DMS53 treated with DMSO at 0.1 percent for 48 hours (cell line): Measurements from ENCODE around the gene PLEKHN1.
A peak's percentile ranks its signal among the peaks of the same experiment; 100 is the strongest.

Source experiments
- DNase-seq: peaks from one replicate; lab custom pipeline; 2025; ENCODE audit not compliant: unreplicated experiment; lab: John Stamatoyannopoulos, UW

PLEKHN1 gene

DNA sequence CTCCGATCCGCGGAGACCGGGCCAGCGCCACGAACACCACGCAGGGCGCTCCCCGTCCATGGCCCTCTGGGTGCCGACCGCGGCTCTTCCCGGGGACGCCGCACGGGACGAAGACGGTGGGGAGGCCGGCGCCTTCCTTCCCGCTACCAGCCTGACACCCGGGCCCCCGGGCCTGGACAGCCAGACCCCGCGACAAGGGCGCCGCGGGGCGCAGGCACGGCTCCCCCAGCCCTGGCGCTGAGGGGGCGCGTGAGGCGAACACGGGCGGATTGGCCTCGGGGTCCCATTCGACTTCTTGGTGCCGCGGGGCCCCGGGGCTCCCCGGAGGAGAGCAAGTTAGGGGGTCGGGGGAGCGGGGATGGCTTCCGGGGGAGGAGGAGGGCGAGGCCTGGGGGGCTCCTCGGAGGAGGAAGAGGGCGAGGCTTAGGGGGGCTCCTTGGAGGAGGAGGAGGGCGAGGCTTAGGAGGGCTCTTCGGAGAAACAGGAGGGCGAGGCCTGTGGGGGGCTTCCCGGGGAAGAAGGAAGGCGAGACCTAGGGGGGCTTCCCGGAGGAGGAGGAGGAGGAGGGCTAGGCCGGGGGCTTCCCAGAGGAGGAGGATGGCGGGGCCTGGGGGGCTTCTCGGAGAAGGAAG lies 6.4 kb upstream of the PLEKHN1 start:
- no peak for DNase-seq

- peak; percentile 28 for DNase-seq
Observed at GRCh38 chr1:960363-961131, 5.7 kb upstream of the PLEKHN1 start, which contains the start of gene KLHL17. KLHL17 (plus strand) TSS chr1:960584; CDS start chr1:960694, 110 bp downstream.

- no peak for DNase-seq
Observed at GRCh38 chr1:961132-961669, 5.1 kb upstream of the PLEKHN1 start.

- no peak for DNase-seq
Observed at GRCh38 chr1:962381-963300, 3.6 kb upstream of the PLEKHN1 start.

DNA sequence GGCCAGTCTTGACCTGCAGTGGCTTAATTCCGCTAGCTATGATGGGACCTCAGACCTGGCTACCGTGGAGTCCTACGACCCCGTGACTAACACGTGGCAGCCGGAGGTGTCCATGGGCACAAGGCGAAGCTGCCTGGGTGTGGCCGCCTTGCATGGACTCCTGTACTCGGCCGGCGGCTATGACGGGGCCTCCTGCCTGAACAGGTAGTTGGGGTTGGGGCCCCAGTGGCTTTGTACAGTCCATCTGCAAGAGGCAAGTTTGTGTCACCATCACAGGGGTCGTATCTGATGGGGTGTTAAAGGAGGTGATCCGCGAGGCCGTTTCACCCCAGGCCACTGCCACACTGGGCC lies 3.0 kb upstream of the PLEKHN1 start:
- DNase-seq = no peak

GRCh38 chr1:963746-964525 lies 2.3 kb upstream of the PLEKHN1 start:
- no peak for DNase-seq

DNA sequence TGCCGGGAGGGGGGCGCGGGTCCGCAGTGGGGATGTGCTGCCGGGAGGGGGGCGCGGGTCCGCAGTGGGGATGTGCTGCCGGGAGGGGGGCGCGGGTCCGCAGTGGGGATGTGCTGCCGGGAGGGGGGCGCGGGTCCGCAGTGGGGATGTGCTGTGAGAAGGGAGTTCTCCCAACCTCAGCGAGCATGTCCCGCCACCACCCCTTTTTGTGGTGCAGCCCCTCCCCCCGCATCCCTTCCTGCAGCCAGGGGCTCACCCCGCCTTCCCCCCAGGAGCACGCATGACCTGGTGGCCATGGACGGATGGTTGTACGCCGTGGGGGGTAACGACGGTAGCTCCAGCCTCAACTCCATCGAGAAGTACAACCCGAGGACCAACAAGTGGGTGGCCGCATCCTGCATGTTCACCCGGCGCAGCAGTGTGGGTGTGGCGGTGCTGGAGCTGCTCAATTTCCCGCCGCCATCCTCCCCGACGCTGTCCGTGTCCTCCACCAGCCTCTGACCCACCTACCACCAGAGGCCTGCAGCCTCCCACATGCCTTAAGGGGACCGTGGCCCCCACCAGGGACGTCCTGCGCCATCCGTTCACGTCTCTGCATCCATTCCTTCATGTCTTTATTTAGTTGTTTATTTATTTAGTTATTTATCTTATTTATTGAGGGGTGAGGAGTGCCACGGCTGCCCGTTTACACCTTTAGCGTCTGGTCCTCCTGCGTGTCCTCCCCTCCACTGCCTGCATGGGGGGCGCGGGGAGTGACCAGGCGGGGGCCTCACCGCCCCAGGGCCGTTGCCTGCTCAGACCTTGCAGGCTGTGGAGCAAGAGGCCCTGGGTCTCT lies 1.4 kb upstream of the PLEKHN1 start:
- DNase-seq = no peak

- no peak for DNase-seq
Observed at GRCh38 chr1:965526-966134, 652 bp upstream of the PLEKHN1 start.

DNA sequence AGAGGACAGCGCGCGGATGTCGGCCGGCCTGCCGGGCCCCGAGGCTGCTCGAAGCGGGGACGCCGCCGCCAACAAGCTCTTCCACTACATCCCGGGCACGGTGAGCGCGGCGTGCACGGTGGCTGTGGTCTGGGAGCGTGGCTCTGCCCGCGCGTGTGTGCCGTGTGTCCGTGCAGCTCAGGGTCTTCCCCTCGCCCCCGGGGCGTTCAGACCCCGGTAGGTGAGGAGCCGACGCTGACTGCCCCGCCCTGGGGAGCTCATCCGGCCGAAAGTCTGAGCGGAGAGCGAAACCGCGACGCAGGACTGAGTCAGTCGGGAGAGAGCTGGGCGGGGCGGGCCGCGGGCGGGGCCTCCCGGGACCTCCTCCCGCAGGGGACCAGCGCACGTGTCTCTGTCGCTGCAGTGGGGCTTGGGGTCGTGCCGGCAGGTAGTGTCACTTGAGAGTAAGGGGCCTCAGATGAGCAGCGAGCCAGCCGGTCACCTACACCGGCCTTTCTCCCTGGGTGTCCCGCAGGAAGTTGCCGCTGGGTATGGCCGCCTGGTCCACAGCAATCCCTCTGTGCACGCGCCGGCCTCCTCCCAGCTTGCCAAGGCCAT lies 520 bp downstream of the PLEKHN1 start:
- DNase-seq = peak; percentile 45

DNA sequence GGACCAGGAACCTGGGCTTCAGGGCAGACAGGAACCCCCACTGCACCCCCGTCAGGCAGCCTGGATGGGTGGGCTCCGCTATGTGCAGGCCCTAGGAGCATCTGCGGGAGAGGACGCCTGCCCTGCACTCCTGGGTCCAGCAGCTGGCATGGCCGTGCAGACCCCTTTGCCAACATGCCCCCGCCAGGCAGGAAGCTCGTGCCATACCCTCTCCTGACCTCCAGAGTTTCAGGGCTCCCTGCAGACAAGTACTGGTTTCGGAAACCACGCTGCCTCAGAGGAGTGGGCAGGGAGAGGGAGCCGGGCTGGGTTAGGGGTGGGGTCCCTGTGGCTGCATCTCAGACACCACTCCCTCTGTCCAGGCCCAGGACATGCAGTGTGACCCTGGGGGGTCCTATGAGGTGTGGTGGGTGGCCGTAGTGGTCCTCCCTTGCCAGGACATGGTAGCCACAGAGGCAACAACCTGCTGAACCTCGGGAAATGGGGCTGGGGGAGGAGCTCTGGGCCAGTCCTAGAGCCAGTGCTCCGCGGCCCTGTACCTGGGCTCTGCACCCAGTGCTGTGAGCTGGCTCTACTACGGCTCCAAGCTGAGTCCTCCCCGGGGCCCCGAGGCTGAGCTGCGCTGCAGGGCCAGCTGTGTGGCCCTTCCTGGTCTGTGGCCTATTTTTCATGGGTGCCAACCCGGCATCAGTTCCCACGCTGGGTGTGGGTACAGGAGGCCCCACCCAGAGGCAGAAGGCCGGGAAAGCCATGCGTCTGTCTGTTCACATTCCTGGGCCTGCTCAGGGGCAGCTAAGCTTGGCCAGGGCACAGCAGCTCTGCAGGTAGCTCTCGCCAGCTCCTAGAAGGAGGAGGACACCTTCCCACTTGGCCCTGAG lies 1.4 kb downstream of the PLEKHN1 start:
- no peak for DNase-seq

- no peak for DNase-seq
Observed at GRCh38 chr1:969260-969855, 3.1 kb downstream of the PLEKHN1 start.

DNA sequence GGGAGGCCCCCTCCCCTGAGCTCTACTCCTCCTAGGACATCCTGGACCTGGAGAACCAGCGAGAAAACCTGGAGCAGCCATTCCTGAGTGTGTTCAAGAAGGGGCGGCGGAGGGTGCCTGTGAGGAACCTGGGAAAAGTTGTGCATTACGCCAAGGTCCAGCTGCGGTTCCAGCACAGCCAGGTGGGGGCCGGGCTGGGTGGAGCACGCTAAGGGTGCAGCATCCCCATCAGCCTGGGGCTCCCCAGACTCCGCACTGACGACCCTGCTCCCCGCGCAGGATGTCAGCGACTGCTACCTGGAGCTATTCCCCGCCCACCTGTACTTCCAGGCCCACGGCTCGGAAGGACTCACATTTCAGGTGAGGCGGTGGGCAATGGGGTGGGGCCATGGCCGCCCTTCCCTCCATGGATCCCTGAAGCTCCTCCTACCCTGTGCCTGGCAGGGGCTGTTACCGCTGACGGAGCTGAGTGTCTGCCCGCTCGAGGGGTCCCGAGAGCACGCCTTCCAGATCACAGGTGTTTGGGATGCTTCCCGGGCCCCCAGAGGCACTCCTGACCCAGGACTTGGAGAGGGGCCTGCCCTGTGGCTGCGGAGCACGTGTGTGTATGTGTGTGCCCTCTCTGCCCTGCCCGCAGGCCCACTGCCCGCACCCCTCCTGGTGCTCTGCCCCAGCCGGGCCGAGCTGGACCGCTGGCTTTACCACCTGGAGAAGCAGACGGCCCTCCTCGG lies 4.1 kb downstream of the PLEKHN1 start:
- DNase-seq = no peak

DNA sequence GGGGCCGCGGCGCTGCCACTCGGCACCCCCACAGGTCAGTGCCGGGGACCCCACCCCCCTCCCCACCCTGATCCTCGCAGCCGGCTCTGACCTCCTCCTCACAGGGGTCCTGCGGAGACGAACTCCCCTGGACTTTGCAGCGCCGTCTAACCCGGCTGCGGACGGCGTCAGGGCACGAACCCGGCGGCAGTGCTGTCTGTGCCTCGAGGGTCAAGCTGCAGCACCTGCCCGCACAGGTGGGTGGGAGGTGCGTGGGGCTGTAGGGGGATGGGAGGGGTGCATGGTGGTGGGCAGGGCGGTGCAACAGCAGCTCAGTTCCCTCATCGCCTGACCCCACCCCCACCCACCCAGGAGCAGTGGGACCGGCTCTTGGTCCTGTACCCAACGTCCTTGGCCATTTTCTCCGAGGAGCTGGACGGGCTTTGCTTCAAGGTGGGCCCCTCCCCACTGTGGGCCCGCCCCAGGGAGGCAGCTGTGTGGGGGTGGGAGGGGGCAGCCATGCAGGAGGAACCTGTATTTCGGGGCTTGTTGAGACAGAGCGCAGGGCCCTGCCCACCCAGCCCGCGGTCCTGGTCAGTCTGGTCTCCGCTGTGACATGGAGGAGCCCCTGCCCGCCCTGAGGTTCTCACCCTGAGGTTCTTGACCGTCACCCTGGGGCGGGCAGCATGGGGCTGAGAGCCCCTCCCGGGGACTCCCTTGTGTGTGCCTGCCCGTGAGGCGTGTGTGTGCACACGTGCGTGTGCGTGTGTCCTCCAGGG lies 4.9 kb downstream of the PLEKHN1 start:
- no peak for DNase-seq

DNA sequence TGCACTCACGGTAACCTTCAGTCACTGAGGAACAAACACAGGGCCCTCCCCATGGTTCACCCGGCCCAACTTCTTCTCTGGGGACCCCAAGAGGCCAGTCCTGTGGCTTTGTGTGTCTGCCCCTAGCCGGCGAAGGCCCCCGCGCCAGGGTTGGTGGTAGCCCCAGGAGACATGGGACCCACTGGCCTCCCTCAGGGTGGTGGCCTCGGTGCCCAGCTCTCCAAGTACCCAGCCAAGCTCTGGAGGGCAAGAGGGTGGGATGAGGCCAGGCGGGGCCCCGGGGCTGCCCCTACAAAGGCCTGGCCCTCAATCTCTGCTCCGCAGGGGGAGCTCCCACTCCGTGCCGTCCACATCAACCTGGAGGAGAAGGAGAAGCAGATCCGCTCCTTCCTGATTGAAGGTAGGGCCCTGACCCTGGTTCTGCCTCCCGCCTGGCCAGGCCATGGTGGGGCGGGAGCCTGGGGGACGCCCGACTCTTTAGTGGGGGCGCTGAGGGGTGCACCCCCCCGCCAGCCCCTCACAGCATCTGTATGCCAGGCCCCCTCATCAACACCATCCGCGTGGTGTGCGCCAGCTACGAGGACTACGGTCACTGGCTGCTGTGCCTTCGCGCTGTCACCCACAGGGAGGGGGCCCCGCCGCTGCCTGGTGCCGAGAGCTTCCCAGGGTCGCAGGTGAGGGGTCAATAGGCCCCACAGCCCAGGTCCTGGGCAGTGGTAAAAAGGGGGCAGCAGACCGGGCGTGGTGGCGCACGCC lies 5.6 kb downstream of the PLEKHN1 start:
- no peak for DNase-seq

DNA sequence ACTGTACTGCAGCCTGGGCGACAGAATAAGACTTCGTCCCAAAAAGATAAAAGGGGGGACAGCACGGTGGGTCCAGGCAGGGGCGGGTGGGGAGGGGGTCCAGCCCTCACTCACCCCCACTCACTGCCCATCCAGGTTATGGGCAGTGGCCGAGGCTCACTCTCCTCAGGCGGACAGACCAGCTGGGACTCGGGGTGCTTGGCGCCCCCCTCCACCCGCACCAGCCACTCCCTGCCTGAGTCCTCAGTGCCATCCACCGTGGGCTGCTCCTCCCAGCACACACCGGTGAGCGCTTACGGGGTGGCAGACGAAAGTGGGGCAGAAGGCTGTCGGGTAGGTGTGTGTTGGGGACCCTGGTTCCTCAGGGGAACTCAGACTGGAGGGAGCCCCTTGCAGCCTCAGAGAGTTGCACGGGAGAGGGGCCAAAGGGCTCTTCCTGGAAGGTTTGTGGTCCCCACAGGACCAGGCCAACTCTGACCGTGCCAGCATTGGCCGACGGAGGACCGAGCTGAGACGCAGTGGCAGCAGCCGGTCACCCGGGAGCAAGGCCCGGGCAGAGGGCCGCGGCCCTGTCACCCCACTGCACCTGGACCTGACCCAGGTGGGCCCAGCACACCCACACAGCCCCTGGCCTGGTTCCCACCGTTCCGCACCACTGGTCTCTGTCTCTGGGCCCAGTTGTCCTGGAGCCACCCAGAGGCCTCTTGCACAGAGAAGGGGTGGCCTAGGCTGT lies 6.6 kb downstream of the PLEKHN1 start:
- DNase-seq = no peak
